Measurements from ENCODE around the gene AHNAK.

The AHNAK gene

DNA sequence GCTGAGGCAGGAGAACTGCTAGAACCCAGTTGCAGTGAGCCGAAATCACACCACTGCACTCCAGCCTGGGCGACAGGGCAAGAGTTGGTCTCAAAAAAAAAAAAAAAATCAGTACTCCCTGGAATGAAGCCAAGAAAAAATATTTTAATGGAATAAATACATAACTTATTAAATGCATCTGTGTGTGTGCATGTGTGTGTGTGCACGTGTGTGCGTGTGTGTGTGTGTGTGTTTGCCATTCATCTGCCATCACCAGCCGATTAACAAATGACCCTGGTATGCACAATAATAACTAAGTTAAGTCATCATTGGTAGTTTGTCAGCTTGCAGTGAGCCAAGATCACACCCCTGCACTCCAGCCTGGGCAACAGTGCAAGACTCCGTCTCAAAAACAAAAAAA lies 162.8 kb downstream of the AHNAK start:
- no peak for DNase-seq (ENCODE audit: low read depth)
